ENCODE results near the gene SEBOX.

SEBOX gene, protein sequence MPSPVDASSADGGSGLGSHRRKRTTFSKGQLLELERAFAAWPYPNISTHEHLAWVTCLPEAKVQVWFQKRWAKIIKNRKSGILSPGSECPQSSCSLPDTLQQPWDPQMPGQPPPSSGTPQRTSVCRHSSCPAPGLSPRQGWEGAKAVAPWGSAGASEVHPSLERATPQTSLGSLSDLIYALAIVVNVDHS

DNA sequence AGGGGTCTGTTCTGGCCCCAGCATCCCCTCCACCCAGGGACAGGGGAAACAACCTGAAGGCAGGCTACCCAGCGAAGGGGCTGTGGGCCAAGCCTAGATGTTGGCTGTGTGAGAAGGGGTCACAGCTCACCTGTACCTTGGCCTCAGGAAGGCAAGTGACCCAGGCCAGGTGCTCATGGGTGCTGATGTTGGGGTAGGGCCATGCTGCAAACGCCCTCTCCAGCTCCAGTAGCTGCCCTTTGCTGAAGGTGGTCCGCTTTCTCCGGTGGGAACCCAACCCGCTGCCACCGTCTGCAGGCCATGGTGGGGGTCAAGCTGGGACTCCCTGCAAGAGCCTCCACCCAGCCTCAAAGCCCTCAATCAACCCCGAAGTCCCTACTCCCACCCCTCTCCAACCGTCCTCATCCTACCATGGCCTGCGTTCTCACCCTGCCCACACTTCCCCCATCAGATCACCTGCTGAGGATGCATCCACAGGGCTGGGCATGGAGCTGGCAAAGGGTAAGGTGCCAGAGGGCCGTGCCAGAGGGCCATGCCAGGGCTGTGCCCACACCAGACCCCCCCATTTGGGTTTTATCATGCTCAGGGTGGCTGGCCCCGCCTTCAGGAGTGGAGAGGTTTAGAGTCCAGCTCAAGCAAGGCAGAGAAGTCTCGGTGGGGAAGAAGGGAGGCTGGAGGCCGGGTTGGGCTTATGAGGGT, at the start of gene SEBOX:
Gene SEBOX (minus strand): TSS at position 535 of the 699 bp plus-strand sequence. CDS start 48 bp downstream, at position 487.
- no peak for DNase-seq
- H3K27ac Mint-ChIP-seq, result no peak within 1 kb of the TSS
- no peak for ATAC-seq
- no peaks in the 10 kb centered on the region for H3K4me1 Mint-ChIP-seq
- no peaks in the 10 kb centered on the region for H3K9me3 Mint-ChIP-seq
- no peaks in the 10 kb centered on the region for H3K27me3 Mint-ChIP-seq
- no peak within 1 kb of the TSS for H3K4me3 Mint-ChIP-seq

DNA sequence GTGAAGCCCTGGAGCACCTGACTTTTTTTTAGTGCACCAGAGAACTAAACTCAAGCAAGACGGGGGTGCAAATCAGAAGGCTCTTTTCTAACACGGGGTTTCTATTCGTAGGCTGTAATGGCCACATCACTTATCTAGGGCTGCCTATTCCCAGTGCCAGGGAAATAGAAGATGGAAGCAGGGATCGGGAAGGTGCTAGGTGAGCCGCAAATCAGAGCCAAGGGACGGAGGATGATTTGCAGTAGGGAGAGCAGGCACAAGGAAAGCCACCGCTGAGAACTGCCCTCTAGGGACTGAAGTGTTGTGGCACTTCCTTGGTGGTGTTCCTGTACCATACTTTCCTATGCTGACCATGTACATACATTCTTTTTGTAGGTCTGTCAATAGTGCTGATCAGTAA, 48.8 kb upstream of the SEBOX start:
- ATAC-seq (no peak), DNase-seq (no peak)
- peaks cover 6% of the 10 kb centered on the region for H3K27me3 Mint-ChIP-seq
- no peaks in the 10 kb centered on the region for H3K9me3 Mint-ChIP-seq
- no peak overlapping the region for H3K4me3 Mint-ChIP-seq
- no peak overlapping the region for H3K27ac Mint-ChIP-seq
- peaks cover 7% of the 10 kb centered on the region for H3K4me1 Mint-ChIP-seq

DNA sequence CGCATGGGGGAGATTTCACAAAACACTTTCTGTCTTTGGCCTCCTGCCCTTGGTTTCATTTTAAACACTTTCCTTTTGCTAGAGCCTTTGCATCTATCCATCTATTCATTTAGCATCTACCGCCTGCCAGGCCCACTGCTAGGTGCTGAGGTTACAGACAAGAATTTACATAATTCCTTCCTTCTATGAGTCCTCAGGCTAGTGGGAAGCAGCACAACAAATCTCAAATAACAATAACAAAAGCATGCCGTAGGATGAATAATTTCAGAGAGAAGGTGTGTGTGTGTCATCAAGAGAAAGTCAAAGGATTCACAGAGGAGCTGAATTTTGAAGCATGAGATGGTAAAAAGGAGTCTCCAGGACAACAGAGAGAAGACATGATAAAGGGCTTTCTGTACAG, 47.1 kb upstream of the SEBOX start:
- no peak for ATAC-seq
- Mint-ChIP-seq H3K4me1 (peaks cover 6% of the 10 kb centered on the region), H3K4me3 (no peak overlapping the region), H3K27me3 (peaks cover 6% of the 10 kb centered on the region), H3K9me3 (no peaks in the 10 kb centered on the region), H3K27ac (no peak overlapping the region)
- DNase-seq, result no peak

DNA sequence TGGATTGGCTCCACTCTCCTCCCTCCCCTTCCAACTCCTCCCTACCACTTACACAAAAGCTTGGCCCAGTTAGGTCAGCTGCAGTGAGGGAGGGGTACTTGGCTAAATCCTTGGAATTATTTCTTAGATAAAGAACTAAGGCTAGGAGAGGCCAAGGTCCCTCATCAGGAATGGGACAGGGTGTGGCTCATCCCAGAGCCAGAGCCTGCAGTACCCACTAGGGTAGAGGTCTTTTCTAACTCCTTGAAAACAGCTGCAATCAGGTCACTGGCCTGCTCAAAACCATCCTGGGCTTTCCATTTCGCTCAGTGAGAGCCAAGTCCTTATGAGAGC, 42.9 kb upstream of the SEBOX start:
- no peak for DNase-seq
- Mint-ChIP-seq H3K9me3 (no peaks in the 10 kb centered on the region), H3K4me3 (no peak overlapping the region), H3K4me1 (peaks cover 14% of the 10 kb centered on the region), H3K27me3 (peaks cover 6% of the 10 kb centered on the region), H3K27ac (no peak overlapping the region)
- no peak for ATAC-seq

DNA sequence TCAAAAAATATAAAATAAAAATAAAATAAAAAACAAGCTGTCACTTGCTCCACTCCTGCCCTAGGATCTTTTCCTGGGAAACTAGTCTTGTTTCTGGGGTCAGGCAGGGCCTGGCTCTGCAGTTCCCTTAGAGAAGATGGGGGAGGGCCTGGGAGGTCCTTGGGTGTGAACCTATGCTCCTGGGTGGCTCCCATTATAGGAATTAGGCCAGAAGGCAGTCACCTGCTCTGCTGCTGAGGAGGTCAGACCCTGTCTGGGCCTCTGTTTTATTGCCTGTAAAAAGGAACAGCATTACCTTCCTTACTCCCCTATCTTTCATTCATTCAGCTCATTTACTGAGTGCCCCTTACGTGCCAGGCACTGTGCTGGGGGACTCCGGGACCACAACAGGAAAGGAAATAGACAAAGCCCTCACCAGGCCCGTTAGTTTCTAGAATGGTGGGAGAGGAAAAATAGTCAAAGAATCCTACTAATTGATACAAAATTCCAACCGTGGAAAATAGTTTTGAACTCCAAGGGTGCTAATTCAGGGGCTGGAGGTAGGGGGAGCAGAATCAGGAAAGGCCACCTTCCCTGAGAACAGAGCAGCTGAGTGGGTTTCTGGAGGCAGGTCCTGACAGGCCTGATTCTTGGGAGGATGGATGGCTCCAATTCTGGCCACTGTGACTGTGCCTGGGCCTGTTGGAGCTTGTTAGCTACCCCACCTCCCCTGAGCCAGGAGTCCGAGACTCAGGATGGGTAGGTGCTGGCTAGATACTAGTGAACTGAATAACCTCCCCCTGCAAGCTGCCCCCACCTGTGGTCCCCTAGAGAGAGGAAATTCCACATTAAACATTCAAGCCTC, 42.4 kb upstream of the SEBOX start:
- ATAC-seq (no peak), DNase-seq (no peak)
- Mint-ChIP-seq H3K9me3 (no peaks in the 10 kb centered on the region), H3K27ac (peak overlapping the region in 1 of 2 donors; percentile 5), H3K4me3 (no peak overlapping the region), H3K27me3 (peaks cover 6% of the 10 kb centered on the region), H3K4me1 (peaks cover 14% of the 10 kb centered on the region)

DNA sequence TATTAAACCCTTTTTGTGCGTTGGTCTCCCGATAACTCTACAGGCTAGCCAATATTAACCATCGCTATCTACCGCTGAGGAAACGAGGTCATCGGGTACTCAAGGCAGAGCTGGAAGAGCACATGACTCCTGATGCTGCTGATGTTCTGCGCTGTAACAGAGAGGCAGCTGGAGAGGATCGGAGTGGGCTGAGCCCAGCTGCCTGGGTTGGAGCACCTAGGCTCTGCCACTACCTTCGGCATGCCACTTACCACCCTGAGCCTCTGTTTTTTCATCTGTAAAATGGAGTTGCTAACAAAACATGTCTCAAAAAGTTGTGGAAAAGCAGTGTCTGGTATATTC, 41.4 kb upstream of the SEBOX start:
- no peaks in the 10 kb centered on the region for H3K9me3 Mint-ChIP-seq
- DNase-seq (peak in 1 of 2 donors; percentile 5), ATAC-seq (peak; percentile 53)
- H3K4me1 Mint-ChIP-seq, result peaks cover 19% of the 10 kb centered on the region
- H3K4me3 Mint-ChIP-seq, result peak overlapping the region; percentile 71 to 78
- peak overlapping the region; percentile 37 to 81 for H3K27ac Mint-ChIP-seq
- H3K27me3 Mint-ChIP-seq, result no peaks in the 10 kb centered on the region

DNA sequence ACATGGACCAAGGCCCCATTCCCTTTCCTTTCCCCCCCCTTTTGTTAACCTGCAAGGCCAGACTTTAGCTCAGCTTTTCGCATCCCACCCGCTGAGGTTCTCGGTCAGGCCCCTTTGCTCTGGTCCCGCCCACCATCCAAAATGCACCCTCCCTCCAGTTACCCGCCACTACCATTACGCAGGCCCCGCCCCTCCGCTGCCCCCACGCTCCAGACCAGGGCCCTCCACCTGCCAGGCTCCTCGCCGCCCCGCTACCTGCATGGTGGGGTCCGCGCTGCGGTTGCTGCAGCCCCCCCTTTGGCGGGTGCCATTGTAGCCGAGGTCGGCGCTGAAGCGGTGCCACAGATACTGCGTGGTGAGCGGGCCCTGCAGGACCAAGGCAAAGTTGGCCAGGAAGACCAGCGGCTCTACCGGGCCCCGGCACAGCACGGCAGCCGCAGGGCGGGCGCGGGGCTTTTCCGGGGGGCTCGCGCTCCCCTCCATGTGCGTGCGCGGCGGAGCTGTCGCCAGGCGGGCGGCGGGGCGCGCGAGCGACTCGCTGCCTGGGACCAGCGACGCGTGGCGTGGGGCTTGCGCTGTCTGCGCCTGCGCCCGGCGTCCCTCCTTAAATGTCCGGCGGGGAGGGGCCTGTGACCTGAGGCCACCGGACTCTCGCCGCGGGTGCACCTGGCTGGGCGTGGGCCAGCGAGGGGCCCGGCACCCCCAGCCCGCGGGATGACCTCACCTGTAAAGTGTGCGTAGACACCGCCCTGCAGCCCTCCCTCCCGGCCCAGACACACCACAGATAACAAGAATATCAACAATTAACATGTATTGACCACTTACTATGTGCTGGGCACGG, 40.9 kb upstream of the SEBOX start, which contains the start of gene SLC46A1:
Gene SLC46A1 (minus strand): TSS at position 581 of the 841 bp plus-strand sequence. CDS start 98 bp downstream, at position 483.
- DNase-seq (peak; percentile 49 to 69), ATAC-seq (peak; percentile 88)
- H3K9me3 Mint-ChIP-seq, result no peaks in the 10 kb centered on the region
- peak within 1 kb of the TSS; percentile 60 to 81 for H3K27ac Mint-ChIP-seq
- H3K4me3 Mint-ChIP-seq, result peak within 1 kb of the TSS; percentile 82 to 83
- no peaks in the 10 kb centered on the region for H3K27me3 Mint-ChIP-seq
- peaks cover 19% of the 10 kb centered on the region for H3K4me1 Mint-ChIP-seq

DNA sequence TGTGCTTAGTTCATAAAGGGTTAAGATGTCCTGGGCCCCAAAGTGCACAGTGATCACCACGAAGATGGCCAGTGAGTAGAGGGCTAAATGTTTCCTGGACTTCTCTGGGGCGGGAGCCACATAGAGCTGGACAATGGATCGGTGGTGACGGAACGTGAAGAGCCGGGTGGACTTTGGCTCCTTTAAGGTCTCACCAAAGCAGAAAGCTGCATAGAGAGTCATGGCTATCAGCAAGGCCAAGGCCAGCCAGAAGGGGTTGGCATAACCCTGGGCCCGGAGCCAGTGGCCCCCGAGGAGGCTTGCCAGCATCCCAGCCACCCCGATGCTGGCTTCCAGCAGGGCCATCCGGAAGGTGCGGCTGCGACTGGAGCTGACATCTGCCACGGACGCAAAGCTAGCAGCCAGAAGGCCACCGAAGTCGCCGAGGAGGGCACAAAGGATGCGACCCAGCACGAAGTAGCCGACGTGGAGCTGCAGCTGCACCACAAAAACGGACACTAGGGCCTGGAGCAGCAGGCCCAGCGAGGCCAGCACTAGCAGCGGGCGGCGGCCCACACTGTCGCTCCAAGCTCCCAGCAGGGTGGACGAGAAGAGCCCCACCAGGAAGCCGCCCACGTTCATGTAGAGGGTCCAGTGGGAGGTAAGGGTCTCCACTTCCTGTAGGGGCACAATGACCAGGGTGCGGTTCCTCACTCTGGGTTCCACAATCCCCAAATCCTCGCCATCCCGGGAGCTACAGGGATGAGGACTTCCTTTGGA, 40.0 kb upstream of the SEBOX start:
- no peak for DNase-seq
- H3K4me1 Mint-ChIP-seq, result peaks cover 19% of the 10 kb centered on the region
- H3K9me3 Mint-ChIP-seq, result no peaks in the 10 kb centered on the region
- peak overlapping the region; percentile 82 to 83 for H3K4me3 Mint-ChIP-seq
- H3K27ac Mint-ChIP-seq, result peak overlapping the region in 1 of 2 donors; percentile 60
- no peaks in the 10 kb centered on the region for H3K27me3 Mint-ChIP-seq
- ATAC-seq, result no peak

DNA sequence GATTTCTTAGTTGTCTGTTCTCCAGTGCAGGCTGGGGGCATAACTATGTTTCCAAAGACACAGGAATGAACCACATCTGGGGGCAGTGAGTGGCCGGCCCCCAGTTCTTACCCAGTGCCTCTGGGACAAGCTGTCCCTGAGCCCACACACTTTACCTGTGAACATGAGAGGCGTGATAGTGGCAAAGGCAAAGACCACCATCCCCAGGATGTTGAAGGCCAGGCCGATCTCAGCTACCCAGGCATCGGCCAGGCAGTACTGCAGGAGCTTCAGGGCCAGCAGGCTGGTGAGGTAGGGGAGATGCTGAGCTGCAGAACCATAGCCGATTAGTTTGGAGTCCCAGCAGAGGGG, 39.4 kb upstream of the SEBOX start:
- H3K4me3 Mint-ChIP-seq, result peak overlapping the region; percentile 82 to 83
- no peaks in the 10 kb centered on the region for H3K9me3 Mint-ChIP-seq
- no peak overlapping the region for H3K27ac Mint-ChIP-seq
- ATAC-seq (no peak), DNase-seq (no peak)
- H3K4me1 Mint-ChIP-seq, result peaks cover 19% of the 10 kb centered on the region
- no peaks in the 10 kb centered on the region for H3K27me3 Mint-ChIP-seq

DNA sequence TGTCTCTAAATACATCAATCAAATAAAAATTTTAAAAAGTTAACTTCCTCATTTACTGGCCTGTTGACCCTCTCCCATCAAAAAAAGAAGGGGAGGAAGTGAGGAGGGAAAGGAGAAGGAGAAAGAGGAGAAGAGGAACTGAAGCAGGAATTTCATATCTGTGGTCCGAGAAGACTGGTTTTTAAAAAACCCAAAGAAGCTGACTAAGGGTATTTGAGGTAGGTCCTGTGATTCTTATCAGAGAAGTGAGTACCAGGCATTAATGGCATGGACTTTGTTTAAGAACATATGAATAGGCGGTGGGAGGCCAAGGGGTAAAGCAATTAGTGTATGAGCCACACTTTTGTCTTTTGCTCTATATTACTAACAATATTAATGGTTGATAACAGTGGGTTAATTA, 39.0 kb upstream of the SEBOX start:
- no peak overlapping the region for H3K4me3 Mint-ChIP-seq
- H3K27ac Mint-ChIP-seq, result no peak overlapping the region
- ATAC-seq (no peak), DNase-seq (no peak)
- H3K4me1 Mint-ChIP-seq, result peaks cover 19% of the 10 kb centered on the region
- H3K9me3 Mint-ChIP-seq, result no peaks in the 10 kb centered on the region
- H3K27me3 Mint-ChIP-seq, result no peaks in the 10 kb centered on the region

DNA sequence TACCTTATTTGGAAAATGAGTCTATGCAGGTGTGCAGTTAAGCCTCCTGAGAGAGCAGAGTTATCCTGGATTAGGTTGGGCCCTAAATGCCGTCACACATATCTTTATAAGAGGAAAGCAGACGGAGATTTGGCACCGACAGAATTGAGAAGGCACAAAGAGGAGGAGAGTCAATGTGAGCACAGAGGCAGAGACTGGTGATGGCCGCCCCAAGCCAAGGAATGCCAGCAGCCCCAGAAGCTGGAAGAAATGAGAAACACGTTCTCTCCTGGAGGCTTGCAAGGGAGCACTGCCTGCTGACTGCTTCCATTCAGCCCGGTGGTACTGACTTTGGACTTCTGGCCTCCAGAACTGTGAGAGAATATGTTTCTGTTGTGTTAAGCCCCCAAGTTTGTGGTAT, 37.8 kb upstream of the SEBOX start:
- no peak overlapping the region for H3K27ac Mint-ChIP-seq

DNA sequence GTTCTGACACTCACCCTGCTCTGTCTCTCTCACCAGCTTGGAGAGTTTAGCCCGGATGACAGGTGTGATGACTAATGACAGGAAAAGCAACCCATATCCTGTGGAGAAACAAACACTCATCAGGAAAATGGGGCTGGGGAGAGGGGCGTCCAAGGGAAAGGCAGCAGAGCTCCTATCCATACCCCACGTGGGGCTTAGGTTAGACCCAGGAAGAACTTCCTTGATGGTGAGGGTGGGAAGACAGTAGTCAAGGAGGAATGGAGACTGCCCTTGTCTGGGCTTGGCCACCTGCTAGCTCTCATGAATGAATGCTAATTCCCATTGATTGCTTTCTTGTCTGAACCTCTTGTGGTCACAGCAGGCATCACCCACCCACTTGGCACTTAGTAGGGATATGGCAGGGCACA, 37.2 kb upstream of the SEBOX start:
- no peak overlapping the region for H3K27ac Mint-ChIP-seq
- no peaks in the 10 kb centered on the region for H3K9me3 Mint-ChIP-seq
- no peaks in the 10 kb centered on the region for H3K27me3 Mint-ChIP-seq
- H3K4me3 Mint-ChIP-seq, result no peak overlapping the region
- ATAC-seq (no peak), DNase-seq (no peak)
- H3K4me1 Mint-ChIP-seq, result peaks cover 19% of the 10 kb centered on the region

More for the DNA sequence above, 37.8 kb upstream of the SEBOX start:
- Mint-ChIP-seq H3K4me3 (no peak overlapping the region), H3K27me3 (no peaks in the 10 kb centered on the region), H3K4me1 (peaks cover 19% of the 10 kb centered on the region), H3K9me3 (no peaks in the 10 kb centered on the region)
- no peak for ATAC-seq
- no peak for DNase-seq

DNA sequence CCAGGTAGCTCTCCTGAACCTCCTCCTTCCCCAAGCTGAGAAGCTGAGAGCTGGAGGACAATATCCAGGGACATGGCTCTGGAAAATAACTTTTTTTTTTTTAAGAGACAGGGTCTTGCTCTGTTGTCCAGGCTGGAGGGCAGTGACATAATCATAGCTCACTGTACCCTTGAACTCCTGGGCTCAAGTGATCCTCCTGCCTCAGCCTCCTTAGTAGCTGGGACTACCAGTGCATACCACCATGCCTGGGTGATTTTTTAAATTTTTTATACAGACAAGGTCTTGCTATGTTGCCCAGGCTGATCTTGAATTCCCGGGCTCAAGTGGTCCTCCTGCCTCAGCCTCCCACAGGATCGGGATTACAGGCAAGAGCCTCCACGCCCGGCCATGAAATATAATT, 34.8 kb upstream of the SEBOX start:
- peak overlapping the region; percentile 19 to 80 for H3K27ac Mint-ChIP-seq
- no peaks in the 10 kb centered on the region for H3K27me3 Mint-ChIP-seq
- peaks cover 9% of the 10 kb centered on the region for H3K4me1 Mint-ChIP-seq
- H3K9me3 Mint-ChIP-seq, result no peaks in the 10 kb centered on the region
- H3K4me3 Mint-ChIP-seq, result no peak overlapping the region
- DNase-seq, result no peak
- no peak for ATAC-seq

DNA sequence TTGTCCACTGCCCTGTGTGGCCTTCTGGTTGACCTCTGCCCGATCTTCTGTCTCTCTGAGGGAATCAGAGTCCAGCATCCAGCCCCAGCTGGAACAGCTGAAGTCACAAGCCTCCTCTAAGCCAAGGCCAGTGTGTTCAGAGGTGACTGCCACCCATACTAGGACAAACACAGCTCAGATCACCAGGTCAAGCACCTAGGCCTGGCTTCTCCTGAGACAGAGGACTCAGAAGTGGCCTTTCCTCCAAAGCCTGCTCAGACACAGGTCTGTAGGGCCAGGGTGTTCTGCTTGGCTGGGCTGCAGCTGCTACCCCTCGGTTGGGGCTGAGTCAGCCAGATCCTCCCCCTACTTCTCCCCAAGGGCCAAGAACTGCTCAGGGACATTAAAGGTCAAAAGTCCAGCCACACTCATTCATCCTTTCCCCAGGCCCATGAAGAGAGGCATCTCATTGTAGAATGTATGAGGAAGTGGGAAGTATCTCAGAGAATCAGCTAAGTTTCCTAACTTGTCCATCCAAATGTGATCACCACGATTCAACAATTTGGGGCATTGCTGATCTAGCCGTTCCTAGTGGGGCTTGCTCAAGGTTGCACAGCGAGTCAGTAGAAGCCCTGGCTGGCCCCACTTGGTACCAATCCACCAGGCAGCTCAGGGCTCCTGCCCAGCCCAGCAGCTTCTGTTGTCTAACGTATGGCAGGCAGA, 33.4 kb upstream of the SEBOX start:
- Mint-ChIP-seq H3K4me3 (no peak overlapping the region), H3K27ac (no peak overlapping the region), H3K4me1 (peaks cover 5% of the 10 kb centered on the region), H3K9me3 (no peaks in the 10 kb centered on the region), H3K27me3 (no peaks in the 10 kb centered on the region)
- DNase-seq (no peak), ATAC-seq (no peak)
